ENCODE results near the gene CAD. TPM values are rescaled to one million over a fixed set of nuclear protein-coding genes. Genes with fewer than 3 reads are reported as not detected.

CAD gene
- polyA plus RNA-seq, 1 donor from 2014 or later: 14.2 TPM

DNA sequence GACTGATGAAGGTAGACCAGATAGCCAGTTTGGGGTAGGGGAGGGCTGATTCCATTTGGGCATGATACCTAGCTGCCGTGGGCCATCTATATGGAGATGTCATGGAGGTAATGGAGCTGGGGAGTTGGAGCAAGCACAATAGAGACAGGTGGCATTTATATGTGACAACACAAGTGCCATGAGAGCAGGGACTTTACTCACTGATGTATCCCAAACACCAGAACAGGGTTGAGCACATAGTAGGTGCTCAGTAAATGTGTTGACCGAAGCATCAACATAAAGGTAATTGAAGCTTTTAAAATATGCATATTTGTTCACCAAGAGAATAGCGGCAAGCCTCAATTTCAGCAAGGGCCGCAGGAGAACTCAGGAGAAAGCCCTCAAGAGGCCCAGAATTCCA, 30.7 kb downstream of the CAD start:
- Histone ChIP-seq H3K27ac (ENCODE audit: low read length) (no peak overlapping the region), H3K9ac (ENCODE audit: low read length) (no peak overlapping the region), H3K27me3 (ENCODE audit: insufficient read depth, low read depth, low read length) (peaks cover 5% of the 10 kb centered on the region), H2AFZ (ENCODE audit: low read depth, low read length) (no peak overlapping the region), H3K4me3 (ENCODE audit: low read length) (no peak overlapping the region), H3K9me2 (ENCODE audit: insufficient read depth, low read length) (no peaks in the 10 kb centered on the region), H3K36me3 (ENCODE audit: insufficient read depth, low read length) (no peaks in the 10 kb centered on the region), H3K4me2 (ENCODE audit: low read length) (no peak overlapping the region), H3K79me2 (replicated peaks; ENCODE audit: insufficient read depth, low read length) (no peaks in the 10 kb centered on the region), H3F3A (ENCODE audit: insufficient read depth, low read length, poor library complexity, severe bottlenecking) (no peaks in the 10 kb centered on the region), H3K9me3 (ENCODE audit: low read length) (no peaks in the 10 kb centered on the region), H4K20me1 (ENCODE audit: insufficient read depth) (no peaks in the 10 kb centered on the region)
- TF ChIP-seq, protein P1, sequence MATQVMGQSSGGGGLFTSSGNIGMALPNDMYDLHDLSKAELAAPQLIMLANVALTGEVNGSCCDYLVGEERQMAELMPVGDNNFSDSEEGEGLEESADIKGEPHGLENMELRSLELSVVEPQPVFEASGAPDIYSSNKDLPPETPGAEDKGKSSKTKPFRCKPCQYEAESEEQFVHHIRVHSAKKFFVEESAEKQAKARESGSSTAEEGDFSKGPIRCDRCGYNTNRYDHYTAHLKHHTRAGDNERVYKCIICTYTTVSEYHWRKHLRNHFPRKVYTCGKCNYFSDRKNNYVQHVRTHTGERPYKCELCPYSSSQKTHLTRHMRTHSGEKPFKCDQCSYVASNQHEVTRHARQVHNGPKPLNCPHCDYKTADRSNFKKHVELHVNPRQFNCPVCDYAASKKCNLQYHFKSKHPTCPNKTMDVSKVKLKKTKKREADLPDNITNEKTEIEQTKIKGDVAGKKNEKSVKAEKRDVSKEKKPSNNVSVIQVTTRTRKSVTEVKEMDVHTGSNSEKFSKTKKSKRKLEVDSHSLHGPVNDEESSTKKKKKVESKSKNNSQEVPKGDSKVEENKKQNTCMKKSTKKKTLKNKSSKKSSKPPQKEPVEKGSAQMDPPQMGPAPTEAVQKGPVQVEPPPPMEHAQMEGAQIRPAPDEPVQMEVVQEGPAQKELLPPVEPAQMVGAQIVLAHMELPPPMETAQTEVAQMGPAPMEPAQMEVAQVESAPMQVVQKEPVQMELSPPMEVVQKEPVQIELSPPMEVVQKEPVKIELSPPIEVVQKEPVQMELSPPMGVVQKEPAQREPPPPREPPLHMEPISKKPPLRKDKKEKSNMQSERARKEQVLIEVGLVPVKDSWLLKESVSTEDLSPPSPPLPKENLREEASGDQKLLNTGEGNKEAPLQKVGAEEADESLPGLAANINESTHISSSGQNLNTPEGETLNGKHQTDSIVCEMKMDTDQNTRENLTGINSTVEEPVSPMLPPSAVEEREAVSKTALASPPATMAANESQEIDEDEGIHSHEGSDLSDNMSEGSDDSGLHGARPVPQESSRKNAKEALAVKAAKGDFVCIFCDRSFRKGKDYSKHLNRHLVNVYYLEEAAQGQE (IDR thresholded peaks at IDR 0.05; ENCODE audit: borderline replicate concordance): no peak
- TF ChIP-seq TAF1 (IDR thresholded peaks at IDR 0.05; ENCODE audit: low read depth): no peak
- no peak for TF ChIP-seq EP300 (conservative IDR thresholded peaks at IDR 0.05; ENCODE audit: poor library complexity, severe bottlenecking)
- TF ChIP-seq POLR2AphosphoS5 (IDR thresholded peaks at IDR 0.05): no peak
- no peak for TF ChIP-seq EZH2 (IDR thresholded peaks at IDR 0.05; ENCODE audit: borderline replicate concordance, insufficient read depth, low read length, poor library complexity, severe bottlenecking)
- no peak for TF ChIP-seq SMC3 (conservative IDR thresholded peaks at IDR 0.05; ENCODE audit: poor library complexity)
- TF ChIP-seq, protein P2, sequence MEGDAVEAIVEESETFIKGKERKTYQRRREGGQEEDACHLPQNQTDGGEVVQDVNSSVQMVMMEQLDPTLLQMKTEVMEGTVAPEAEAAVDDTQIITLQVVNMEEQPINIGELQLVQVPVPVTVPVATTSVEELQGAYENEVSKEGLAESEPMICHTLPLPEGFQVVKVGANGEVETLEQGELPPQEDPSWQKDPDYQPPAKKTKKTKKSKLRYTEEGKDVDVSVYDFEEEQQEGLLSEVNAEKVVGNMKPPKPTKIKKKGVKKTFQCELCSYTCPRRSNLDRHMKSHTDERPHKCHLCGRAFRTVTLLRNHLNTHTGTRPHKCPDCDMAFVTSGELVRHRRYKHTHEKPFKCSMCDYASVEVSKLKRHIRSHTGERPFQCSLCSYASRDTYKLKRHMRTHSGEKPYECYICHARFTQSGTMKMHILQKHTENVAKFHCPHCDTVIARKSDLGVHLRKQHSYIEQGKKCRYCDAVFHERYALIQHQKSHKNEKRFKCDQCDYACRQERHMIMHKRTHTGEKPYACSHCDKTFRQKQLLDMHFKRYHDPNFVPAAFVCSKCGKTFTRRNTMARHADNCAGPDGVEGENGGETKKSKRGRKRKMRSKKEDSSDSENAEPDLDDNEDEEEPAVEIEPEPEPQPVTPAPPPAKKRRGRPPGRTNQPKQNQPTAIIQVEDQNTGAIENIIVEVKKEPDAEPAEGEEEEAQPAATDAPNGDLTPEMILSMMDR (IDR thresholded peaks at IDR 0.05; ENCODE audit: poor library complexity, severe bottlenecking): no peak
- no peak for TF ChIP-seq RAD21 (conservative IDR thresholded peaks at IDR 0.05)
- no peak for TF ChIP-seq MXI1 (conservative IDR thresholded peaks at IDR 0.05; ENCODE audit: poor library complexity, severe bottlenecking)

DNA sequence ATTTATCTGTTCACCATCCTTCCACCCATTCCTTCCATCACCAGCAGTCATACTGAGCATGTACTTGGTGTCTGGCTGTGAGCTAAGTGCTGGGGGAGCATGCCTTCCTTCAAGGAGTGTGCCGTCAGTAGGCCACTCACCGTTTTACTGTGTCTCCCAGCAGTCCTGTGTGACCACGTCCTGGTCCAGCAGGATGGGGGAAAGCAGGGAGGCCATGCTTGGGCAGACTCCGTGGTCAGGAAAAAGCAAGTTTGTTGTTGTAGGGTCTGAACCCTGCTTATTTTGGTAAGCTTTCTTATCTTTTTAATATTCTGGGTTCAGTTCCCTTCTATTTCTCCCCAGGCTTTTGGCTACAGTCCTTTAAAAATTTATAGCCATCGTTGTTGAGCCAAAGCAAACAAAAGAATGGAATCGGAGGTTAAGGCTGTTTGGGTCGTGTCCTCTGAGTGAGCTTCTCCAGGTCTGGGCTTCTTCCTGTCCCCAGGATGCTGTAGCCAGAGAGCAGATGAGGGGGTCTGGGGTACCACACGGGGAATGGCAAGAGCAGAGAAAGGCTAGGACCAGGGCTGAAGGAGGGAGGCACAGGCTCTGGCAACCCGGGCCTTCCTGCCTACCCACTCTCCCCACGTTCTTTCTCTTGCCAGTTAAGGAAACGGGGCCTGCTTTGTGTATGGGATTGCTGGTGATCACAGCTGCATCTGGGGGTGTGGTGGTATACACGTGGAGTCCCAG, 32.2 kb downstream of the CAD start:
- no peak overlapping the region for H2AFZ ChIP-seq (ENCODE audit: low read depth, low read length)
- no peak overlapping the region for H3K27ac ChIP-seq (ENCODE audit: low read length)
- no peaks in the 10 kb centered on the region for H3K79me2 ChIP-seq (replicated peaks; ENCODE audit: insufficient read depth, low read length)
- peaks cover 5% of the 10 kb centered on the region for H3K27me3 ChIP-seq (ENCODE audit: insufficient read depth, low read depth, low read length)
- no peaks in the 10 kb centered on the region for H3F3A ChIP-seq (ENCODE audit: insufficient read depth, low read length, poor library complexity, severe bottlenecking)
- H3K36me3 ChIP-seq (ENCODE audit: insufficient read depth, low read length): no peaks in the 10 kb centered on the region
- TF ChIP-seq, protein P1 (IDR thresholded peaks at IDR 0.05; ENCODE audit: borderline replicate concordance): no peak
- TF ChIP-seq MXI1 (conservative IDR thresholded peaks at IDR 0.05; ENCODE audit: poor library complexity, severe bottlenecking) (no peak), SMC3 (conservative IDR thresholded peaks at IDR 0.05; ENCODE audit: poor library complexity) (no peak), EZH2 (IDR thresholded peaks at IDR 0.05; ENCODE audit: borderline replicate concordance, insufficient read depth, low read length, poor library complexity, severe bottlenecking) (no peak), POLR2AphosphoS5 (IDR thresholded peaks at IDR 0.05) (no peak), EP300 (conservative IDR thresholded peaks at IDR 0.05; ENCODE audit: poor library complexity, severe bottlenecking) (no peak), RAD21 (conservative IDR thresholded peaks at IDR 0.05) (no peak), TAF1 (IDR thresholded peaks at IDR 0.05; ENCODE audit: low read depth) (no peak)
- TF ChIP-seq, protein P2 (IDR thresholded peaks at IDR 0.05; ENCODE audit: poor library complexity, severe bottlenecking): no peak
- H3K9me3 ChIP-seq (ENCODE audit: low read length): no peaks in the 10 kb centered on the region
- no peak overlapping the region for H3K9ac ChIP-seq (ENCODE audit: low read length)
- no peak overlapping the region for H3K4me3 ChIP-seq (ENCODE audit: low read length)
- H3K4me2 ChIP-seq (ENCODE audit: low read length): no peak overlapping the region
- no peaks in the 10 kb centered on the region for H4K20me1 ChIP-seq (ENCODE audit: insufficient read depth)
- no peaks in the 10 kb centered on the region for H3K9me2 ChIP-seq (ENCODE audit: insufficient read depth, low read length)

Measured in neural cell (in vitro differentiated cells).